Adrenal gland (tissue), 12 donors: Measurements from ENCODE around the gene INPP5A. TPM values are rescaled to one million over a fixed set of nuclear protein-coding genes. Genes with fewer than 3 reads are reported as not detected.

Experiments used
- DNase-seq, 7 donors: peaks; one replicate each; pipeline ENCODE4 v3.0.0-alpha.2; 2019 to 2020
- H3K27ac ChIP-seq, 5 donors: fragments of 200-600 bp; sonication (generic) in 4 of 5; 1 replicate in 3 of 5; 2 replicates in 2 of 5; pipeline versions ENCODE4 v1.5.1 to v1.8.0; 2016 to 2020; ENCODE audit warnings: mild to moderate bottlenecking in 1 of 5
- H3K27me3 ChIP-seq: fragments of 200-600 bp; 2 replicates; pipeline ENCODE4 v1.8.0; 2021
- H3K36me3 ChIP-seq, 2 donors: fragments of 200-600 bp; replicated peaks in 1 of 2; 1 replicate in 1 of 2; 2 replicates in 1 of 2; pipeline versions ENCODE4 v1.5.1 to v1.8.0; 2018 to 2022
- H3K4me1 ChIP-seq, 2 donors: fragments of 200-600 bp; replicated peaks in 1 of 2; 1 replicate in 1 of 2; 2 replicates in 1 of 2; pipeline versions ENCODE4 v1.5.1 to v1.8.0; 2018 to 2021
- H3K4me3 ChIP-seq, 4 donors: fragments of 200-600 bp; sonication (generic) in 3 of 4; one replicate each; pipeline ENCODE4 v1.5.1; 2016 to 2018
- H3K9me3 ChIP-seq, 3 donors: fragments of 200-600 bp; sonication (generic) in 1 of 3; replicated peaks in 1 of 3; 1 replicate in 2 of 3; 2 replicates in 1 of 3; pipeline versions ENCODE4 v1.5.1 to v1.8.0; 2016 to 2021
- POLR2A ChIP-seq, 2 donors: fragments of 450-650 bp; IDR thresholded peaks; one replicate each; pipeline ENCODE4 v1.6.1; 2017; ENCODE audit warnings: antibody characterized with exemption in 2 of 2, mild to moderate bottlenecking in 2 of 2, moderate library complexity in 1 of 2
- WGBS, 4 donors: extraction: QIAGEN DNeasy Blood & Tissue Kit in 2 of 4; methylation state at CpG; one replicate each; pipeline versions ENCODE4 v1.1.5 to v1.1.7; 2013 to 2017; 5-methylcytosine and 5-hydroxymethylcytosine counted together
- intact Hi-C, 2 donors: fragments of 100-400 bp; cut with DNase I; formaldehyde crosslinking; loops; one replicate each; pipeline versions ENCODE4 v1.14.1 to v1.15.0; 2022 to 2023
- polyA plus RNA-seq, 3 donors: library from polyadenylated mRNA; stranded (reverse); fragments of 200-250 nt in 2 of 3; fragments of 350-450 nt in 1 of 3; fragmentation: Illumina TruSeq in 1 of 3; extraction: RNeasy Lipid Tissue Mini Kit (QIAGEN cat#74804) in 1 of 3; gene quantifications; one replicate each; pipeline ENCODE4 v1.2.3, GENCODE V29; 2013 to 2014
- total RNA-seq, 9 donors: library from RNA; depleted of rRNA in 4 of 9; stranded (reverse); fragments of >200 nt in 4 of 9; fragments of 120-200 nt in 1 of 9; fragmentation: NEBNext Ultra II Directional in 1 of 9; extraction: Animal tissue kit (Norgen Biotek cat#: 25700) in 1 of 9; gene quantifications; one replicate each; pipeline versions ENCODE4 v1.1.0 to v1.2.4, GENCODE V29; 2013 to 2023
- TF ChIP-seq, protein P1 (sequence below), 6 experiments: fragments of 450-650 bp in 4 of 6; fragments of 200-600 bp in 2 of 6; sonication (generic) in 1 of 6; IDR thresholded peaks; 1 replicate in 5 of 6; 2 replicates in 1 of 6; pipeline versions ENCODE4 v1.5.1 to v1.8.0; 2016 to 2021; ENCODE audit warnings: antibody characterized with exemption in 6 of 6, mild to moderate bottlenecking in 2 of 6, moderate library complexity in 1 of 6
- donor health status: healthy with polysubstance abuse.
- donor health status: Bipolar disorder and iron deficiency.
- donor health status: DM: yes; HTN: yes; CAD: no.
- donor health status: DM: no; HTN: no; CAD: no.
- donor health status: DM: no; HTN: no; CAD: no.
- donor health status: DM: yes; HTN: yes; CAD: no.

Gene INPP5A
- total and polyA plus RNA-seq, 12 donors = 13.5 to 62.9 (median 37.5) TPM

DNA sequence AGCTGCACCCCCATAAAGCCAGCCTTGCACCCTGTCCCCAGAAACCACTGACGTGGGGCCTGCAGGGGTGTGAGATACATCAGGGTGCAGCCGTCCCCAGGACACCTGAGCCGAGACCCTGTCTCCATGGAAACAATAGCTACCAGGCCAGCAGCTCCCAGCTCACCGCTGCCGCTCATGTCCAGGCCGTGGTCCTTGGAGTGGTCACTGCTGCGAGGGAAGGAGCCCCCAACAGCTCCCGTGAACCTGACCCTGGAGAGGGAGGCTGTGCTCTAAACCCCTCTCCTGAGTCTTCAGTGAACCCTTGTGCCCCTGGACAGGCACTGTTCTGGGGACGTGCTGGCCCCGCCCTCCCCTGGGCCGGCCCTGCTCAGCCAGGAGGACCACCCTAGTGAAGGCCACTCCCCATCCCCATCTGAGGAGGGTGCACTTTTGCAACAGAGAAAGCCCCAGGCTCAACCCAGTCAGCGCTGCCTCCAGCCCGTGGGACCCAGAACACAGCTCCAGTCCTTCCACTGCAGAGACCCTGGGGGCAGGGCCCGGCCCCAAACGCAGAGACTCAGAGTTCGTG lies 19.6 kb upstream of the INPP5A start:
- no peaks in the 10 kb centered on the region for H3K9me3 ChIP-seq
- no peaks in the 10 kb centered on the region for H3K27me3 ChIP-seq
- DNase-seq = peak in 4 of 7 donors; percentile 21 to 58 (median 43)
- peaks cover 38 to 50% of the 10 kb centered on the region in 2 donors for H3K4me1 ChIP-seq
- WGBS, 4 donors = 34 to 64% (median 48%) methylated on average over 10 to 16 of the region's 16 CpGs
- H3K27ac ChIP-seq = peak overlapping the region; percentile 65 to 97 (median 84)
- no peaks in the 10 kb centered on the region for H3K36me3 ChIP-seq
- peak overlapping the region in 1 of 4 donors; percentile 31 for H3K4me3 ChIP-seq
- TF ChIP-seq, protein P1, sequence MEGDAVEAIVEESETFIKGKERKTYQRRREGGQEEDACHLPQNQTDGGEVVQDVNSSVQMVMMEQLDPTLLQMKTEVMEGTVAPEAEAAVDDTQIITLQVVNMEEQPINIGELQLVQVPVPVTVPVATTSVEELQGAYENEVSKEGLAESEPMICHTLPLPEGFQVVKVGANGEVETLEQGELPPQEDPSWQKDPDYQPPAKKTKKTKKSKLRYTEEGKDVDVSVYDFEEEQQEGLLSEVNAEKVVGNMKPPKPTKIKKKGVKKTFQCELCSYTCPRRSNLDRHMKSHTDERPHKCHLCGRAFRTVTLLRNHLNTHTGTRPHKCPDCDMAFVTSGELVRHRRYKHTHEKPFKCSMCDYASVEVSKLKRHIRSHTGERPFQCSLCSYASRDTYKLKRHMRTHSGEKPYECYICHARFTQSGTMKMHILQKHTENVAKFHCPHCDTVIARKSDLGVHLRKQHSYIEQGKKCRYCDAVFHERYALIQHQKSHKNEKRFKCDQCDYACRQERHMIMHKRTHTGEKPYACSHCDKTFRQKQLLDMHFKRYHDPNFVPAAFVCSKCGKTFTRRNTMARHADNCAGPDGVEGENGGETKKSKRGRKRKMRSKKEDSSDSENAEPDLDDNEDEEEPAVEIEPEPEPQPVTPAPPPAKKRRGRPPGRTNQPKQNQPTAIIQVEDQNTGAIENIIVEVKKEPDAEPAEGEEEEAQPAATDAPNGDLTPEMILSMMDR (IDR thresholded peaks at IDR 0.05) = no peak
- TF ChIP-seq POLR2A (IDR thresholded peaks at IDR 0.05) = no peak
- intact Hi-C loops = no loop called here

DNA sequence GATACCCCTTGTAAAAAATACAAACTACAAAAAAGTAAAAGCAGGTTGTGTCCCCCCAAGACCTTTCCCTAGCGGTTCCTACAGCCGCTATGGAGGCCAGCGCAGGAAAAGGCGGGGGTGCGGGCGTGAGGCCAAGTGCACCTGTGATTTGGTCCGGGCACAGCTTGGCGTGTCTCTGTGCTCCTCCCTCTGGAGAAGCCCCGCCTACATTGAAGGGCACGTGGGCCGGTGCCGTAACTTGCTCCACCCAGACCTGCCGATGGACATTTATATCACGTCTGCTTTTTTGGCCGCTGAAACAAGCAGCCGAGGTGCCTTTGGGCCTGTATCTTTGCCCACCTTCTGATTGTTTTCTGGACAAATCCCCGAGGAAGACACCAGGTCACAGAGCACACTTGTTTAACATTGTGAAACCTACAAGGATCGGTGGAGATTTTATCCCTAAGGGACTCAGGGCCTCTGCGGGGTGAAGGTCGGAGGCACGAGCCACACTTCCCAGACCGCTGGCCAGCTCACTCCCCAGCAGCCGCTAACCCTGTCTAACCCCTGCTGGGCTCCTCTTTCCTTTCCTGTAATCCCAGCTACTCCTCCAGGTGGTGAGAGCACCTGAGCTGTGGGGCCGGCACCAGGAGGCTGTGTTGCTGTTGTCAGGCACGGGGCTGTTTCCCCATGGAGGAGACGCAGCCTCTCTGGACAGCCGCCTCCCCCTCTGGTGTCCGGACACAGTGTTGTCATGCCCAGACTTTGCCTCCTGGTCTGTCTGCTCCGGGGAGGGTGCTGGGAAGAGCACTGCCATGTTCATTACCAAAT lies 18.8 kb upstream of the INPP5A start:
- peak; percentile 68 to 87 (median 81) for DNase-seq
- Histone ChIP-seq H3K36me3 (no peaks in the 10 kb centered on the region), H3K4me3 (peak overlapping the region in 1 of 4 donors; percentile 31), H3K27ac (peak overlapping the region; percentile 60 to 97 (median 84)), H3K27me3 (no peaks in the 10 kb centered on the region), H3K4me1 (peaks cover 38 to 50% of the 10 kb centered on the region in 2 donors), H3K9me3 (no peaks in the 10 kb centered on the region)
- intact Hi-C loops = no loop called here
- TF ChIP-seq POLR2A (IDR thresholded peaks at IDR 0.05) = peak in 1 of 2 donors; percentile 54
- TF ChIP-seq, protein P1 (IDR thresholded peaks at IDR 0.05) = peak in 1 of 6 experiments; percentile 13
- WGBS, 4 donors = 40 to 53% (median 47%) methylated on average over 23 to 29 of the region's 29 CpGs

DNA sequence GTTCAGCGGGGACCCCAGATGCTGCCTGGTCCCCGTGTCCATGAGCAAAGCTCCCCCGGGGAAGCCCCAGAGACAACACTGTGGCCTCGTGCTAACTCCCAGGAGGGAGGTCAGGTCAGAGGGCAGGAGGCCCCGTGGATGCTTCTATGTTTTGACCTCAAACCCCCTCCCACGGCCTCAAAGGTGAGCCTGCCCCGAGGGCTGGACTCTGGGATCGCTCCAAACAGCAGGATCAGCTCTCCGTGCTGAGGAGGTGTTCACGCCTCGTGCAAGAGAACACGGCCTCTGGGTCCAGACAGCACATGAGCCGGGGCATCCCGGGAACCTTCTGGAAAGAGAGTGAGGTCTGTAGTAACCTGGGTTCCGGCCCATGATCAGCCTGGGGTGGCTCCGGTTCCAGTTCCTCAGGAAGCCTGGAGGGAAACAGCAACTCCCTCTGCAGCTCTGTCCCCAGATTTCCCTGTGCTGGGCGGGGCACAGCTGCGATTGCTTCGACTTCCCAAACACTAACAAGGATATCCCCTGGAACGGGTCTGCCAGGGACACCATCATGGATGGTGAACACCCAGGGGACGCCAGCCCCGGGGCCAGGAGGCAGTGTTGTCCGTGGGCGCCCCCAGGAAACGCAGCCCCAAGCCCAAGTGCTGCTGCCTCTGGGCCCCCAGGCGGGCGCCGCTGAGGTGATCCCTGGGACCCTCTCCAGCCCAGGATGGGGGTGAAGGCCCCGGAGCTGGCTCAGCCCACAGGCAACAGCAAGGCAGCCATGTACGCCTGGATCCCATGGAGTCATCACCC lies 18.0 kb upstream of the INPP5A start:
- DNase-seq = peak in 5 of 7 donors; percentile 24 to 71 (median 32)
- Histone ChIP-seq H3K4me3 (no peak overlapping the region), H3K27me3 (no peaks in the 10 kb centered on the region), H3K27ac (peak overlapping the region; percentile 60 to 97 (median 65)), H3K36me3 (no peaks in the 10 kb centered on the region), H3K9me3 (no peaks in the 10 kb centered on the region), H3K4me1 (peaks cover 38 to 50% of the 10 kb centered on the region in 2 donors)
- TF ChIP-seq POLR2A (IDR thresholded peaks at IDR 0.05) = no peak
- TF ChIP-seq, protein P1 (IDR thresholded peaks at IDR 0.05) = no peak
- 62 to 84% (median 77%) methylated on average over 8 to 30 of the region's 30 CpGs for WGBS, 4 donors
- intact Hi-C loops = no loop called here
